Activated CD8-positive, alpha-beta T cell treated with anti-CD3 and anti-CD28 coated beads, Interleukin-2, amount 10 ng/mL, durations not matched to agents 7 days and 5 days (primary cell): Measurements from ENCODE around the gene PARD6G. TPM values are rescaled to one million over a fixed set of nuclear protein-coding genes. Genes with fewer than 3 reads are reported as not detected.

Experiments
- ATAC-seq: fragments of 150-1000 bp; cut with Tn5 transposase; one replicate; pipeline ENCODE4 v1.10.0; 2021; ENCODE audit warnings: moderate library complexity
- CTCF ChIA-PET: fragments of 350-600 bp; sonication (Branson Sonifier 250); formaldehyde crosslinking; loops from one replicate; lab custom pipeline; 2021; ENCODE audit warnings: antibody characterized with exemption; lab: Charles Lee
- POLR2A ChIA-PET: fragments of 350-600 bp; sonication (Branson Sonifier 250); formaldehyde crosslinking; loops from one replicate; lab custom pipeline; 2021; ENCODE audit warnings: antibody characterized with exemption; lab: Charles Lee
- DNase-seq: peaks from one replicate; pipeline ENCODE4 v3.0.0-alpha.2; 2020
- H3K27ac Mint-ChIP-seq: one replicate; pipeline ENCODE4 v1.8.0; 2021; ENCODE audit warnings: mild to moderate bottlenecking, mixed read lengths
- H3K27me3 Mint-ChIP-seq: one replicate; pipeline ENCODE4 v1.8.0; 2021; ENCODE audit warnings: low read depth, mixed read lengths
- H3K36me3 Mint-ChIP-seq: one replicate; pipeline ENCODE4 v1.8.0; 2021; ENCODE audit warnings: low read depth, mixed read lengths
- H3K4me1 Mint-ChIP-seq: one replicate; pipeline ENCODE4 v1.8.0; 2021; ENCODE audit warnings: low read depth, mixed read lengths
- H3K4me3 Mint-ChIP-seq: one replicate; pipeline ENCODE4 v1.8.0; 2021; ENCODE audit warnings: mild to moderate bottlenecking, mixed read lengths
- H3K9me3 Mint-ChIP-seq: one replicate; pipeline ENCODE4 v1.8.0; 2022; ENCODE audit warnings: mixed read lengths; ENCODE audit not compliant: insufficient read depth
- total RNA-seq, 2 experiments: library from RNA; stranded (reverse); gene quantifications; one replicate each; pipeline ENCODE4 v1.2.3, GENCODE V29; 2021

Gene PARD6G
- total RNA-seq, 2 experiments from 2014 or later: 0.18 TPM; not detected in 1

DNA sequence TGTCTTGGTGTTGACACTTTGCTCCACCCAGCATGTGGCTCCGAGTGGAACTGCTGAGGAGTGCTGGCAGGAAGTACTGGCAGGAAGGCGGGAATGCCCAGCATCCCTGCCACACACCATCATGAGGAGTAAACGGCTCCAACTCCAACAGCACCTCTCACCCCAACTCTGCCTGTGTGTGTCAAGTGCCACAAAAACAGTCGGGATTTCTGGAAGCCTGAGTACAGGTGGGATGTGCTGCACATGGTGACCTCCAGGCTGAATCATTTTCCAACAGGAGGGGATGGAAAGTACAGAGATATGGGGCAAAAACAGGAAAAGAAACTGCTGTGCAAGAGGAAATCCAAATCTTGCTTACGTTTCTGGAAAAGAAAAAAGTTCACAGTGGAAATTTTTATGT lies 53.6 kb downstream of the PARD6G start:
- H3K4me1 Mint-ChIP-seq: no peaks in the 10 kb centered on the region
- H3K27ac Mint-ChIP-seq: no peak overlapping the region
- no peaks in the 10 kb centered on the region for H3K9me3 Mint-ChIP-seq
- no peak for ATAC-seq
- H3K36me3 Mint-ChIP-seq: no peaks in the 10 kb centered on the region
- peaks cover 12% of the 10 kb centered on the region for H3K27me3 Mint-ChIP-seq
- ChIA-PET CTCF (no interaction called here), POLR2A (no interaction called here)
- no peak for DNase-seq
- no peak overlapping the region for H3K4me3 Mint-ChIP-seq

DNA sequence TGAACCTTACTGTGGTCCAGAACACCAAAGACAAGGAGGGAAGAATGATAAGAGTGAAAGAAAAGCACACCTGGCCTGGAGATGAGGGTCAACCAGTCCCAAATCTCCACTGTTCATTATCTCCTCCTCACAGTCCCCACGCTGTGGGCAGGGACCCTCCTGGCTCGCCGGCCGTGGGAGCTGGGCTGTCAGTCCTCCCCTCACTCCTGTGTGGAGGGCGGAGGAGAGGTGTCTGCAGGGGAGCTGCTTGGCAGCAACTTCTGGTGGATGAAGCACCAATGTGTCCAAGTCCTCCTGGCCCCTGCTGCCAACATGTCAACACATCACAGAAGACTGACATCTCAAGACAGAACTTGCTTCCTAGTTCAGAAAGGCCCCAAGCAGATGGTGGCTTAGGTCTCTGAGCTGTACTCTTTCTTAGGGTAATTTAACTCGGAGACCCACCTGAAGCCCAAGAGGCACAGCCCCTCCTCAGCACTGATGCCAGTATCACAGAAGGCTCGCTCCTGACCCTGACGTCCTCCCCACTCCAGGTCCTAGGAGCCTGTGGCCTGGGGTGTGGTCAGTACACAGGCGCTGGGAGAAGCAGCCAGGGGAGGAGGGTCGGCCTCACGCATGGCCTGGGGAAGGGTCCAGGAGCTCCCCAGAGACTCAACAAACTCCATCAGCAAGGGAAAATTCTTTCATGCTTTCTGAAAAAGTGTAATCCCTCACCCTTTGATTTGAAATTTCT lies 54.5 kb downstream of the PARD6G start:
- POLR2A ChIA-PET: no interaction called here
- no peak for ATAC-seq
- H3K36me3 Mint-ChIP-seq: no peaks in the 10 kb centered on the region
- CTCF ChIA-PET: interaction anchor here (1.0 kb wide), 1 partner anchor 13 kb away, joined by 3 read pairs; no protein-coding TSS in a partner anchor
- H3K4me3 Mint-ChIP-seq: no peak overlapping the region
- H3K9me3 Mint-ChIP-seq: no peaks in the 10 kb centered on the region
- H3K27ac Mint-ChIP-seq: no peak overlapping the region
- H3K4me1 Mint-ChIP-seq: no peaks in the 10 kb centered on the region
- peak; percentile 13 for DNase-seq
- peaks cover 12% of the 10 kb centered on the region for H3K27me3 Mint-ChIP-seq

DNA sequence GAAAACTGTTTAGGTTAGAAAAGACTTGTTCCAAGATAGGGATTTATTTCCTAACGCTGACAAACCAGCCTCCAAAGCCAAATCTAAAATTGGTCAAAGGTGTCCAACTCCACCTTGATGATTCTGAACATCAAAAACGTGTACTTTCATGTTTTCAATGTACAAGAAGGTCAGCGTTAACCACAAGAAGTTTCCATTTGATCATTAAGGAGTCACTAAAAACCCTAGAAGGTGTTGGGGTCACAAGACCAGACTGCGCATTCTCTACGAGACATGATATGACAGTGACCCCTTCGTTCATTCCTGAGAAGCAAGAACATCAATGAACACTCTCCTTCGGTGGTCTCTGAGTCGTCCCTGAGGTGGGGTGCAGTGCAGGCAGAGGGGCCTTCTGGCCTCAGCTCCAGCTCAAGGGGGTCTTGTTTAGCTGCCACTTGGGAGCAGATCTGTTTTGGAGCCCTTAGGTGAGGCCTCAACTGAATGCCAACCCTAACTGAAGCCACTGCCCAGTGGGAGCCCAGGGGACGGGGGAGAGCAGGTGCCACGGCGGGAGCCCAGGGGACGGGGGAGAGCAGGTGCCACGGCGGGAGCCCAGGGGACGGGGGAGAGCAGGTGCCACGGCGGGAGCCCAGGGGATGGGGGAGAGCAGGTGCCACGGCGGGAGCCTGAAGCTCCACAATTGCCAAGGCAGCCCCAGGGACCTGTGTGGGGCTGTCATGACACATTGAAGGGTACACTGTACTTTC lies 55.2 kb downstream of the PARD6G start:
- DNase-seq: no peak
- Mint-ChIP-seq H3K4me3 (no peak overlapping the region), H3K27me3 (peaks cover 12% of the 10 kb centered on the region), H3K36me3 (no peaks in the 10 kb centered on the region), H3K9me3 (no peaks in the 10 kb centered on the region), H3K4me1 (no peaks in the 10 kb centered on the region), H3K27ac (no peak overlapping the region)
- POLR2A ChIA-PET: no interaction called here
- ATAC-seq: no peak
- CTCF ChIA-PET: interaction anchor here (1.0 kb wide), 1 partner anchor 14 kb away, joined by 3 read pairs; no protein-coding TSS in a partner anchor

DNA sequence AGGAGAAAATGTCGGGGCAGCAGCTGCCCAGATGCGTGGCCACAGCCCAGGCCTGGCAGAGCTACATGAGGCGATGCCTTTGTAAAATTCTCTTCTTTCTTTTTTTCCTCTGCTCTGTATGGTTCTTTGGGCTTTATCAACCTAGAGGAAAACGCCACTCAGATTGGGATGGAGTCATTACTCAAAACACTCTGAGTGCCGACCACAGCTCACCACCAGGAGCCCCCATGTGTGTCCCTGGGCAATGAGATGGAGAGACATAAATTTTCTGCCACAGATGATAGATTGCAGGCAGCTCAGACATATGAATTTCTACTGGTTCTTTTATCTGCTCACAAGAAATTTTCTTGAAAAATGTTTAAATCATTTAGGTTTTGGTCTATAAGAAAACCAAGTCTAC lies 56.0 kb downstream of the PARD6G start:
- H3K27me3 Mint-ChIP-seq: peaks cover 9% of the 10 kb centered on the region
- CTCF ChIA-PET: interaction anchor here (1.2 kb wide), 1 partner anchor 20 kb away, joined by 3 read pairs; no protein-coding TSS in a partner anchor
- ATAC-seq (no peak), DNase-seq (no peak)
- H3K9me3 Mint-ChIP-seq: no peaks in the 10 kb centered on the region
- H3K4me3 Mint-ChIP-seq: no peak overlapping the region
- H3K27ac Mint-ChIP-seq: no peak overlapping the region
- H3K4me1 Mint-ChIP-seq: no peaks in the 10 kb centered on the region
- POLR2A ChIA-PET: interaction anchor here (1.1 kb wide), 1 partner anchor 11 kb away, joined by 3 read pairs; no protein-coding TSS in a partner anchor
- no peaks in the 10 kb centered on the region for H3K36me3 Mint-ChIP-seq

DNA sequence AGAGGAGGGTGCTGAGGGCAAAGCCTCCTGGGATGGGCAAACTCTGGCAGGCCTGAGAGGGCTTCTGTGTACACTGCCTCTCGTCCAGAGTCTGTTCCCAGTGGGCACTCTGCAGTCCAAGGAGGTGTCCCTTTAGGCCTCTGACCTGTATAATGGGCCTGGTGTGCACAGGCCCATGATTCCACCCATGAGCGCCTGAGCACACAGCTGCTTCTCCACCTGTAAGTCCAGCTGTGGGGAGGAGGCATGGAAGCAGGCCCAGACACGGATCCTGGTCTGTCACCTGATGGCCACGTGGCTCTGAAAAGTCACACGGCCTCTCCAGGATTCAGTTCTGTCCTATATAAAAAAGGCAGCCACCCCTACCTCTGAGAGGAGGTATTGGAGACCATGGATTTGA lies 57.0 kb downstream of the PARD6G start:
- peaks cover 9% of the 10 kb centered on the region for H3K27me3 Mint-ChIP-seq
- DNase-seq (no peak), ATAC-seq (no peak)

DNA sequence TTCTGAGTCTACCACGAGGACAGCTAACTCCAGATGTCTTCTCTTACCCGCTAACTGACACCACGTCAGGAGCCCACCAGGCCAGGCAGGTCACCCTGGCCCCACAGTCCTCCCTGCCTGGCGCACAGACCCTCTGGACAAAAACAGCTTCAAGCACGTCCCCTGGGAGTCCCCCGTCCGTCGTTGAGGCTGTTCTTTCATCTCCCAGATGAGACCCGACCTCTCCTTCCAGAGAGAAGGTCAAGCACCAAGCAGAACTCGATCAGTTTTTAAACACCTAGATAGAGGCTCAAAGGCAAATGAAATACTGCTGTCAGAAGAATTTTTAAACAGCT lies 57.8 kb downstream of the PARD6G start:
- H3K36me3 Mint-ChIP-seq: no peaks in the 10 kb centered on the region
- ChIA-PET CTCF (no interaction called here), POLR2A (no interaction called here)
- no peak for DNase-seq
- ATAC-seq: no peak
- H3K9me3 Mint-ChIP-seq: no peaks in the 10 kb centered on the region
- H3K4me1 Mint-ChIP-seq: no peaks in the 10 kb centered on the region
- peaks cover 3% of the 10 kb centered on the region for H3K27me3 Mint-ChIP-seq
- no peak overlapping the region for H3K4me3 Mint-ChIP-seq
- H3K27ac Mint-ChIP-seq: no peak overlapping the region

More for the DNA sequence above, 57.0 kb downstream of the PARD6G start:
- Mint-ChIP-seq H3K36me3 (no peaks in the 10 kb centered on the region), H3K9me3 (no peaks in the 10 kb centered on the region), H3K4me3 (no peak overlapping the region), H3K4me1 (no peaks in the 10 kb centered on the region), H3K27ac (no peak overlapping the region)
- ChIA-PET CTCF (interaction anchor here (1.2 kb wide), 1 partner anchor 19 kb away, joined by 3 read pairs; no protein-coding TSS in a partner anchor), POLR2A (interaction anchor here (1.1 kb wide), 1 partner anchor 12 kb away, joined by 3 read pairs; no protein-coding TSS in a partner anchor)

DNA sequence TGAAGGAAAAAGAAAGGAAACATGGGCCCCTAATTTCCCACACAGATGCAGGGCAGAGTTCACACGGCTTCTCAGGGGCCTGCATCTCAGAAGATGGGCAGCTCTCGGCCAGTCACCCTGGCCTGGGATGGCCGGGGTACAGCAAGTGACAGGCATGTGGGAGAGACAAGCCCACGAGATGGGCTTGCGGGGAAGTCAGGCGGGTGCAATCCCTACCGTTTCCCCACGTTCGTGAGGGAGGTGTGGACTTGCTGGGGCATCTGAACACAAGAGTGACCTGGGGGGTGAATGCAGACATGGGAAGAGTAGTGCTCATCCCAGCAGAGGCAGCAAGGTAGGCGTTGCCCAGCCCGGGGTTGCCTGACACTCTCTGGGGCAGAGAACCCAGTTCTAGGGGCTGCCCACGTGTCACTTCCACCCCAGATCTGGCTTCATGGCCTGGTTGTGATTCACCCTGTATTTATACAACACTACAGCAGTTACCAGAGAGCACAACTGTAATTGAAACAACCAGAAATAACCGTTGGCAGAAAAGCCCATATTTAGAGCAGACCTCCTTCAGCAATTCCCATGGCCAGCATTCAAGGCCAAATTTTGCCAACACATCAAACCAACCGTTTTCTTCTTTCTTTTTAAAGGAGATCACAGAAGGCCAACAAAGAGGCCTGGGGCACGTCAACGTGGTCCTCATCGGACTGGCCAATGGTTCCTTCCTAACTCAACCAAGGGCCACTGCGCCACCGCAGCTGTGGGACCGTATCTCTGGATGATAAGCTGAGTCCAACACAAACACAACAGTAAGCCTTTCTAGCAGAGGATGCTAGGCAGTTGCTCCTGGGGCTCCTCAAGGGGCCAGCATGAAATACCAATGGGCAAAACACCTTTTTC lies 58.4 kb downstream of the PARD6G start:
- Mint-ChIP-seq H3K9me3 (no peaks in the 10 kb centered on the region), H3K4me3 (no peak overlapping the region), H3K27me3 (peaks cover 2% of the 10 kb centered on the region), H3K4me1 (no peaks in the 10 kb centered on the region), H3K36me3 (no peaks in the 10 kb centered on the region), H3K27ac (no peak overlapping the region)
- no peak for DNase-seq
- ATAC-seq: no peak
- CTCF ChIA-PET: no interaction called here
- POLR2A ChIA-PET: no interaction called here

DNA sequence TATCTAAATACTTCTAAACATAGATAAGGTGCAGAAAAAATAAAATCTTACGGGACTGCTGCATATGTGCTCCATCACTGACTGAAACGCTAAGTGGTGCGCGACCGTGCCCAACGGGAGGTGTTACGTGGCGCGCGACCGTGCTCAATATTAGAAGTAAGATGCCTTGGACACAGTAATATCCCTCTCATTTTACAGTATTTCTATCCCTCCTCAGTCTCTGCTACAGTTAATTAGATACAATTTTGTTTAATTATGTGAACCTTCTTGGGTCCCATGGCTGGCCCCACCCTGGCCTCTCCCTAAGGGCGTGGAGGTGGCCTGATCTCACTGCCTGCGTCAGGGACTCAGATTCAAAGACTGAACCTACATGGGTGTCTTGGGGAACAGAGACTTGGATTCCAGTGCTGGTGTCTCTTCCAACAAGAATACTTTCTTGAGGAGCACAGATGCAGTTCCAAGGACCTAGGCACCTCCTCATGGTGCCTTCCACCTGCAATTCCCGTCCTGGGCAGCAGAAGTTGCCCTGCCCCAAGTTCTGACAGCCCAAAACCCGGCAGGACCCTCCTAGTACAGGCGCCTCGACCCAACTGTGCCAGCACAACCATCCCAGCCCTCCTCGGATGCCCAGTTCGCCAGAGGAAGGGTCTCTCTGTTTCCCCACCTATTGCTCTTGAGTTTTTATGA lies 59.2 kb downstream of the PARD6G start:
- Mint-ChIP-seq H3K9me3 (no peaks in the 10 kb centered on the region), H3K27ac (no peak overlapping the region), H3K4me1 (no peaks in the 10 kb centered on the region), H3K4me3 (no peak overlapping the region), H3K27me3 (no peaks in the 10 kb centered on the region), H3K36me3 (no peaks in the 10 kb centered on the region)
- CTCF ChIA-PET: no interaction called here
- POLR2A ChIA-PET: no interaction called here
- no peak for ATAC-seq
- no peak for DNase-seq

DNA sequence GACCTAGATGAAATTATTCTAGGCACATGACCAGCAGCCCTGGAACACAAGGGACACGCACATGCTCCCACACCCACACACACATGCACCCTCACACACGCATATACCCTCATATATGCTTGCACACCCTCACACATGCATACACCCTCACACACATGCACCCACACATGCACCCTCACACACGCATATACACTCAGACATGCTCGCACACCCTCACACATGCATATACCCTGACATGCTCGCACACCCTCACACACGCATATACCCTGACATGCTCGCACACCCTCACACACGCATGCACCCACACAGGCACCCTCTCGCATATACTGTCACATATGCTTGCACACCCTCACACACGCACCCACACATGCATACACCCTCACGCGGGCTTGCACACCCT lies 61.8 kb downstream of the PARD6G start:
- H3K27me3 Mint-ChIP-seq: no peaks in the 10 kb centered on the region
- H3K36me3 Mint-ChIP-seq: no peaks in the 10 kb centered on the region
- ChIA-PET POLR2A (no interaction called here), CTCF (no interaction called here)
- no peak for ATAC-seq
- no peaks in the 10 kb centered on the region for H3K9me3 Mint-ChIP-seq
- no peaks in the 10 kb centered on the region for H3K4me1 Mint-ChIP-seq
- H3K27ac Mint-ChIP-seq: no peak overlapping the region
- H3K4me3 Mint-ChIP-seq: no peak overlapping the region
- DNase-seq: no peak

DNA sequence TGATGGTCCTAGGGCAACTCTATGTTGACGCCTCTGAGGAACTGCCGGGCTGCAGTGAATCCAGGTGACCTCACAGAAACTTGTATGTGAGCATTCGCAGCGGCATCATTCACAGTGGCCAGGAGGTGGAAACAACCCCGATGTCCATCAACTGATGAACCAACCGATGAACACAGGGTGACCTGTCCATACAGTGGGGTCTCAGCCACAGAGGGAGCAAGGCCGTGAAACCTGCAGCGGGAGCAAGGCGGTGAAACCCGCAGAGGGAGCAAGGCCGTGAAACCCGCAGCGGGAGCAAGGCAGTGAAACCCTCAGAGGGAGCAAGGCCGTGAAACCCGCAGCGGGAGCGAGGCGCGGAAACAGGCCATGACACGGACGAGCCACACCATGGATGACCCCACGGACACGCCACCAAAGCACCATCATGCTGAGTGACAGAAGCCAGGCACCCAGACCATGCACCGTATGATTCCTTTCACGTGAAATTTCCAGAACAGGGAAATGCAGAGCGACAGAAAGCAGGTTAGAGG lies 63.0 kb downstream of the PARD6G start:
- H3K27me3 Mint-ChIP-seq: no peaks in the 10 kb centered on the region
- no peaks in the 10 kb centered on the region for H3K9me3 Mint-ChIP-seq
- DNase-seq (no peak), ATAC-seq (no peak)
- H3K4me1 Mint-ChIP-seq: no peaks in the 10 kb centered on the region
- no peaks in the 10 kb centered on the region for H3K36me3 Mint-ChIP-seq
- POLR2A ChIA-PET: no interaction called here
- no peak overlapping the region for H3K4me3 Mint-ChIP-seq
- no peak overlapping the region for H3K27ac Mint-ChIP-seq
- CTCF ChIA-PET: no interaction called here
